DMS53 (cell line): Measurements from ENCODE around the gene AHRR.
A peak's percentile ranks its signal among the peaks of the same experiment; 100 is the strongest.
"Not testable (repeated sequence)": the region's sequence is repeated elsewhere in the genome, so short reads cannot be mapped to it uniquely, and the experiment has no call there.

Source experiments
- DNase-seq: peaks from one replicate; lab custom pipeline; 2025; lab: John Stamatoyannopoulos, UW

AHRR gene

GRCh38 chr5:305459-305858 lies 16.1 kb upstream of the AHRR start:
- no peak for DNase-seq

GRCh38 chr5:306011-306805 lies 15.3 kb upstream of the AHRR start:
- DNase-seq, result no peak

- no peak for DNase-seq
Measured at GRCh38 chr5:307306-307705, 14.2 kb upstream of the AHRR start.

DNA sequence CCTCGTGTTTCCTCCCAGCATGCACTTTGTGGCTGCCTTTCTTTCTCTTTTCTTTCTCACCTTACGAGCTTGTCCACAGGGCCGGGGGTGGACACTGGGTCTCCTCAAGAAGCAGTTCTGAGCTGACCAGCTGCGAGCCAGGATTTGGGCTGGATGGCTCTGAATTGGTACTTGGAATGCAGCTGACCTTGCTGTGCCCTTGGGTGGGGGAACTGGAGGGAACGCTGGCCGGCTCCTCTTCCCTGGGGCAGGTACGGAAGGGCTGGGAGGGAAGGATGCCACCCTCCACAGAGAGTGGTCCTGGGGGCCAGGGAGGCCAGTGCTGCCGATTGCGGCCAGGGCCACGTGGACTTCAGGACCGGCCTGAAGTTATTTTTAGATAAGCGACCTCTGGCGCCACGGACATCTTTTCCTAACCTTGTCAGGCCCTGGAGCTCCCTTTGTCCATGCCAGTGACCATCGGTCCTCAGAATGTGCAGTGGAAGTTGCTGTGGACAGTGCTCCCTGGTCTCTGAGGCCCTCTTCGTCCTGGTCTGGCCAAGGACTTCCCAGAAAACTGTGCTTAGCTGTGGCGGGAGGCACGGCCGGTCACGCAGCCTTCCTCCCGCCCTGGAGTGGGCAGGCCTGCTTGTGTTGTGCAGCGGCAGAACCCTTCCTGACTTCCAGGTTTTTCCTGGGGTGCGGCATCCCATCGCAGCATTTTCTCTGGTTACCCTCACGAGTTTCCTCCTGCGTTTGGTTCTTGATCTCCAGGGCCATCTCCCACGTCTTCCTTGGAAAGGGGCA lies 13.5 kb upstream of the AHRR start:
- no peak for DNase-seq

GRCh38 chr5:308672-309271 lies 12.7 kb upstream of the AHRR start:
- peak; percentile 34 for DNase-seq

- not testable (repeated sequence) for DNase-seq
Measured at GRCh38 chr5:309831-310230, 11.7 kb upstream of the AHRR start.

- DNase-seq, result no peak
Measured at GRCh38 chr5:310516-310915, 11.0 kb upstream of the AHRR start.

GRCh38 chr5:310941-311434 lies 10.5 kb upstream of the AHRR start:
- no peak for DNase-seq

- DNase-seq, result no peak
Measured at GRCh38 chr5:311963-312362, 9.6 kb upstream of the AHRR start.

- DNase-seq, result no peak
Measured at GRCh38 chr5:312845-313244, 8.7 kb upstream of the AHRR start.

DNA sequence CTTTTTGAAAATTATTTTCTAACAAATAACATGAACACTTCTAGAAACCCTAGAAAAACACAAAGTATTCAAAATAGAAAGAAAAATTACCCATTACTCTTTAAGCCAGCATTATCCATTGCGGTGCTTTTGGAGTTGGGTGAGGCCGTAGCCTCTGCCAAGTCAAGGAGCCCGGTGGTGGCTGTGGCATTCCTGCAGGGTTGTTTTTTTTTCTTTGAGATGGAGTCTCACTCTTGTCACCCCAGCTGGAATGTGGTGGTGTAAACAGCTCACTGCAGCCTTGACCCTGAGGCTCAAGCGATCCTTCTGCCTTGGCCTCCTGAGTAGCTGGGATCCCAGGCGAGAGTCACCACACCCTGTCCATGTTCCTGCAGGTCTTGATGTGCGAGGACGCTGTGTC lies 8.2 kb upstream of the AHRR start:
- no peak for DNase-seq

DNA sequence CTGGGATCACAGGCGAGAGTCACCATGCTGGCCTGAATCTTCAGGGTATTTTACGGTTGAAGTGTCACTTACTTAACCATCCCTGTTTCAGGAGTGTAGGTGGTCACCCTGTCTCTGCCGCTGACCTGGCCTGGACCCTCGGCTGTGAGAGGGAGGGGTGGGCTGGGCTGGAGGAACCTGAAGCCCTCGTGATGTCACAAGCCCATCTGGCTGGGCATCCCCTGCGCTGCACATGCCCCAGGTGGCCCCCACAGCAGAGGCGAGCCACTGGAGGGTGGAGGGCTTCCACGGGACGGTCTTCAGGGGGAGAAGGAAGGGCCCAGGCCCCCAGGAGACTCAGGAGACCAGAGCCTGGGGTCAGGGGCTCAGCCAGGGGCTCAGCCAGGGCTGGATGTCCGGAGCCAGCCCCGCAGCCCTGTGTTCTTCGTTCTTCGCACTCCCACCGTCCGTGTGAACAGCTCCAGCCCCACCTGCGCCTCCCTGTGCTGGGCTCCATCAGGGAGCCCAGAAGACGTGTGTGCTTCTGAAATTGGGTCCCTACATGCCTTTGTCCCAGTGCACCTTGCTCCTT lies 7.6 kb upstream of the AHRR start:
- no peak for DNase-seq

DNA sequence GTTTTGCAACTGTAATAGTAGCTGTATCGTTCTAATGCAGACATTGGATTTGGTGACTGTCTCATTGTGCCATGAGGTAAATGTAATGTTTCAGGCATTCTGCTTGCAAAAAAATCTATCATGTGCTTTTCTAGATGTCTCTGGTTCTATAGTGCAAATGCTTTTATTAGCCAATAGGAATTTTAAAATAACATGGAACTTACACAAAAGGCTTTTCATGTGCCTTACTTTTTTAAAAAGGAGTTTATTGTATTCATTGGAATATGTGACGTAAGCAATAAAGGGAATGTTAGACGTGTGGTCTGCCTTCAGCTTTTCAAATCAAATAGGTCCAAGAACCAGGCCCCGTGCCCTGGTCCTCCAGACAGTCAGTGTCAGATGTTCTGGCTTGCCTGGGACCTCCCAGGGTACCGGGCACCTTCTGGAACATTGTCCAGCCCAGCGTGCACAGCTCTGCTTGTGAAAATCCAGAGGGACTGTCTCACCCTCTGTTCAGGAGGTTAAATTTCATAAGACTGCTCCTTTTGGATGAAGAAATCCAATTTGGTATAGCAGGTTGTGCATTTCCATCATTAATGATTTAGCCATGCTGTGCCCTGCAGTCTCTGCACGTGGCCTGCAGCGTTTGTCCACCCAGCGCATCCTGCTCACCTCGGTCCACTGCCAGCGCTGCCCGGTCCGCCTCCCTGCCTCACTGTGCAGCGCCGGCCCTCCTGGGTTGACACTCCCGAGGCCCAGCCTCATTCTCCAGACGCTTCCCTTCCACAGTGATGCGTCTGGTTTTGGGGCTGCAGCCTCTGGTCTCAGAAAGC lies 6.6 kb upstream of the AHRR start:
- no peak for DNase-seq

DNA sequence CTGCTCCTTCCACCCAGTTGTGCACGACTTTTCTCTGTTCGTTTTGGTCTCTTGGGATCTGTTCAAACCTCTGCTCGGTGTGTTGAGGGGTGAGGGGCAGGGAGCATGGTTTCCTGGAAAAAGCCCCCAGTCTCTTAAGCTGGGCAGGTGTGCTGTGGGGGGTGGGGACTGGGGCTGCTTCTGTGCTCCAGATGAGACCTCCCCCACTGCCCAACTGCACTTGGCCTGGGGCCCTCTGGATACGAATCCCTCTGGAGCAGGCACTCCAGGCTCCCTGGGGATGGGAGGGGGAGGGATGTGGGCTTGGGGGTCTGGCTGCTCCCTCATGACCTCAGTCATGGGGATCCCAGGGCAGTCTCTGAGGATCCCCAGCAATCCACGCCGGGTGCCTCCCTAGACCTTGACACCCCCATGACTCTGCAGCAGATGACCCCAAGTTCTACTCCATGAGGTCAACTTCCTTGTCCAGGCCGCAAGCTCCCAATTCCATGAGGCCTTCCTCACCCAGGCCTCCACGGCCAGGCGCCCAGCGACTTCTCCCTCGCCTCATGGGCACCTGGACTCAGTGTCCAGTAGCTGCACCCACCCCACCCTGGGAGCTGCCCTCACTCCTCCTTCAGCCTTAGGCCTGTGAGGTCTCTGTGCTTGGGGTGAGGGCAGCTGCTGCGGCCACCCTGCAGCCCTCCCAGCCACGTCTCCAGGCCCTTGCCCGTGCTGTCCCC lies 5.9 kb upstream of the AHRR start:
- no peak for DNase-seq

- DNase-seq, result peak; percentile 33
Measured at GRCh38 chr5:316210-317085, 5.1 kb upstream of the AHRR start.

DNA sequence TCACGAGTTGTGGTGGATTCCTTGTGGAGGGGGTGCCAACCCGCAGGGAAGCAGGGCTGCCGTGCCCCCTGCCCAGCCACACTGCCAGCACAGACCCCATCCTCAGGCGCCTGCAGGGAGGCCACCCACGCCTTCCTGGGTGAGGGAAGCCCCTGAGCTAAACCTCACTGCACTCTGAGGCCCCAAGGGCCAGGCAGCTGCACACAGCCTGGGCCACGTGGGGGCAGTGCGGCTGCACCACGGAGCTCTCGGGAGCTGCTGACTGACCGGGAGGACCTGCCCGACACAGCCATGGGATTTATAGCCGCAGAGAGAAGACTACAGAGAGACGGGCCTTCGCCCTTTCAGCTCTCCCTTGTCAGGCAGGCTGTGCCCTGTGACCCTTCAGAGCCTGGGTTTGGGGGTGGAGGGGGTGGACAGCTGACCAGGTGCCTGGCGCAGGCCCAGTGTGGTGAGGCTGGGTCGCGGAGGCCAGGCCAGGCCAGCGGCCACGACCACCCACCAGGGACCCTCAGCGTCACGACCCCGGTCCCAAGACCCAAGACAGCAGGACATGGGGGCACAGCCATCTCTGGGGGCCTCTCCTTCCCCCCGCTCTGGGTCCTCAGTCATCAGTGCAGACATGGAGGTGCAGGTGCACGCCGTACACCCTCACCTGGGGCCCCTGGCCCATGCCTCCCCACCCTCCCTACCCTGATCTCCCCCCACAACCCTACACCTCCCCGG lies 4.3 kb upstream of the AHRR start:
- DNase-seq, result peak; percentile 96

DNA sequence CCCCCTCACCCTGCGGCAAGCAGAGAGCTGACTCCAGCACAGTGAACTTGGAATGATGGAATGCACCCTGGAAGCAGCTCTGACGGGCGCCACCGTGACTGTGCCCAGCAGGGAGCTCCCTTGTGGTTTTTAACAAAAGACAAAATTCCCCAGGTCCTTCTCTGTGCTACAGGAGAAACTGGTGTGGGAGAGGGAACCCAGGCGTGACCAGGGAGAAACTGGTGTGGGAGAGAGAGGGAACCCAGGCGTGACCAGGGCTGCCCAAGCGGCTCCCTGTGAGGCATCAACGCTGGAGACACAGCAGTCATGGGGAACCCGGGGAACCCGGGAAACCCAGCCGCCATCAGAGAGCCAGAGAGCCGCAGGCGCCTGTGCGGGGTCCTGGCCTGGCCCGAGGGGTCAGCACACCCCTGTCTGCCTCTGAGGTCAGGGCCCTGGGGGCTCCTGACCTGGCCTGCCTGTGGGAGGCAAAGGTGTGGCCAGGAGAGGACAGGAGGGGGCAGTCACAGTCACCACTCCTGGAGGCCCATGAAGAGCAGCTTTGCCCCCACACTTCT lies 3.1 kb upstream of the AHRR start:
- DNase-seq, result peak; percentile 90

- peak; percentile 54 for DNase-seq
Measured at GRCh38 chr5:318931-319601, 2.4 kb upstream of the AHRR start.
